SK-N-SH (cell line): ENCODE data around the gene CLCN6.

ENCODE experiments used
- EZH2phosphoT487 ChIP-seq: fragments of 200-600 bp; sonication (generic); IDR thresholded peaks from 2 replicates; pipeline ENCODE4 v1.6.1; 2017; ENCODE audit warnings: low read depth, mixed run types, mild to moderate bottlenecking, antibody characterized with exemption, moderate library complexity, borderline replicate concordance
- FOXM1 ChIP-seq: IDR thresholded peaks from 2 replicates; pipeline ENCODE4 v1.4.0; 2012; ENCODE audit warnings: low read depth, mild to moderate bottlenecking
- MXI1 ChIP-seq: IDR thresholded peaks from 2 replicates; pipeline ENCODE4 v1.6.1; 2012; ENCODE audit warnings: mild to moderate bottlenecking, low read depth, low read length, improper control_type of control experiment
- POLR2AphosphoS5 ChIP-seq: IDR thresholded peaks from 2 replicates; pipeline ENCODE4 v1.6.1; 2012; ENCODE audit warnings: low read depth, low read length
- RAD21 ChIP-seq: IDR thresholded peaks from 2 replicates; pipeline ENCODE4 v1.6.1; 2012; ENCODE audit warnings: mild to moderate bottlenecking, low read length
- SIN3A ChIP-seq: IDR thresholded peaks from 2 replicates; pipeline ENCODE4 v1.6.1; 2012; ENCODE audit warnings: low read depth, mild to moderate bottlenecking, low read length, moderate library complexity, borderline replicate concordance
- SMC3 ChIP-seq: IDR thresholded peaks from 2 replicates; pipeline ENCODE4 v1.6.1; 2012; ENCODE audit warnings: low read depth, low read length, improper control_type of control experiment
- TAF1 ChIP-seq: IDR thresholded peaks from 2 replicates; pipeline ENCODE4 v1.6.1; 2012; ENCODE audit warnings: low read depth, mild to moderate bottlenecking, low read length, moderate library complexity, borderline replicate concordance
- TF ChIP-seq, protein P1 (sequence below): fragments of 200-600 bp; sonication (generic); IDR thresholded peaks from 2 replicates; pipeline ENCODE4 v1.6.1; 2017; ENCODE audit warnings: antibody characterized with exemption, mild to moderate bottlenecking, moderate library complexity
- TF ChIP-seq, protein P2 (sequence below): fragments of 150-350 bp; IDR thresholded peaks from 2 replicates; pipeline ENCODE4 v1.6.1; 2017; ENCODE audit warnings: antibody characterized with exemption, low read length, low read depth, borderline replicate concordance

DNA sequence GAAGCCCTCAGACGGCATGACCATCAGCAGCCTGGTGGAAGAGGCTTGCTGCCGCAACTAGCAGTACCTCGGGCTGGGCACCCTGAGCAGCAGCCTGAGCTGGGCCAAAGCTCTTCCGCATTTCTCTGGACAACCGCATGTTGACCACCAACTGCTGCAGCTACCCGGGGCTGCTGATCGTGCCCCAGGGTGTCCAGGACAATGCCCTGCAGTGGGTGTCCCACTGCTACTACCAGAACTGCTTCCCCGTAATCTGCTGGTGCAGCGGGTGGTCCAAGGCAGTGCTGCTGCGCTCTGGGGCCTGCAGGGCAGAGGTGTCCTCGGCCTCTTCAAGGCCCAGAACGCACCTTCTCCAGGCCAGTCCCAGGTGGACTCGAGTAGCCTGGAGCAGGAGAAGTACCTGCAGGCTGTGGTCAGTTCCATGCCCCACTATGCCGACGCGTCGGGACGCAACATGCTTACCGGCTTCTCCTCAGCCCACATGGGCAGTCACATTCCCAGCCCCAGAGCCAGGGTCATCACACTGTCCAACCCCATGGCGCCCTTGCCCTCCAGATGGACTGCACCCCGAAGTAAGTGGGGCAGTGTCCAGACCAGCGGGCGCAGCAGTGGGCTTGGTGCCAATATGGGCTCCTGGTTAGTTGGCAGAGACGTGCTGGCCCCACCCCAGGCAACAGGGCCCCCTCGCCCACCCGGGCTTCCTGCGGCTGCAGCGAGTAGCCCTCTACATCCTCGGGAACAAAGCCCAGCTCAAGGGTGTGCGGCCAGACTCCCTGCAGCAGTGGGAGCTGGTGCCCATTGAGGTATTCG lies 72.3 kb downstream of the CLCN6 start:
- TF ChIP-seq, protein P1, sequence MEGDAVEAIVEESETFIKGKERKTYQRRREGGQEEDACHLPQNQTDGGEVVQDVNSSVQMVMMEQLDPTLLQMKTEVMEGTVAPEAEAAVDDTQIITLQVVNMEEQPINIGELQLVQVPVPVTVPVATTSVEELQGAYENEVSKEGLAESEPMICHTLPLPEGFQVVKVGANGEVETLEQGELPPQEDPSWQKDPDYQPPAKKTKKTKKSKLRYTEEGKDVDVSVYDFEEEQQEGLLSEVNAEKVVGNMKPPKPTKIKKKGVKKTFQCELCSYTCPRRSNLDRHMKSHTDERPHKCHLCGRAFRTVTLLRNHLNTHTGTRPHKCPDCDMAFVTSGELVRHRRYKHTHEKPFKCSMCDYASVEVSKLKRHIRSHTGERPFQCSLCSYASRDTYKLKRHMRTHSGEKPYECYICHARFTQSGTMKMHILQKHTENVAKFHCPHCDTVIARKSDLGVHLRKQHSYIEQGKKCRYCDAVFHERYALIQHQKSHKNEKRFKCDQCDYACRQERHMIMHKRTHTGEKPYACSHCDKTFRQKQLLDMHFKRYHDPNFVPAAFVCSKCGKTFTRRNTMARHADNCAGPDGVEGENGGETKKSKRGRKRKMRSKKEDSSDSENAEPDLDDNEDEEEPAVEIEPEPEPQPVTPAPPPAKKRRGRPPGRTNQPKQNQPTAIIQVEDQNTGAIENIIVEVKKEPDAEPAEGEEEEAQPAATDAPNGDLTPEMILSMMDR: no peak
- TF ChIP-seq SIN3A (no peak), FOXM1 (no peak), TAF1 (no peak), POLR2AphosphoS5 (no peak), SMC3 (no peak), RAD21 (no peak), EZH2phosphoT487 (no peak), MXI1 (no peak)
- TF ChIP-seq, protein P2, sequence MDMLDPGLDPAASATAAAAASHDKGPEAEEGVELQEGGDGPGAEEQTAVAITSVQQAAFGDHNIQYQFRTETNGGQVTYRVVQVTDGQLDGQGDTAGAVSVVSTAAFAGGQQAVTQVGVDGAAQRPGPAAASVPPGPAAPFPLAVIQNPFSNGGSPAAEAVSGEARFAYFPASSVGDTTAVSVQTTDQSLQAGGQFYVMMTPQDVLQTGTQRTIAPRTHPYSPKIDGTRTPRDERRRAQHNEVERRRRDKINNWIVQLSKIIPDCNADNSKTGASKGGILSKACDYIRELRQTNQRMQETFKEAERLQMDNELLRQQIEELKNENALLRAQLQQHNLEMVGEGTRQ: no peak
